PC-3 (cell line): ENCODE results near the gene PDK4. TPM values are rescaled to one million over a fixed set of nuclear protein-coding genes. Genes with fewer than 3 reads are reported as not detected.

Experiments used
- ATAC-seq: fragments of 200-7000 bp; cut with Tn5 transposase; 2 replicates; pipeline ENCODE4 v1.9.1; 2020; ENCODE audit warnings: mild to moderate bottlenecking, moderate library complexity
- BruUV-seq: library from RNA; stranded (reverse); fragments of 400-500 nt; replicated peaks from 2 replicates; lab custom pipeline; 2021; lab: Mats Ljungman, UMichigan
- CTCF ChIA-PET: fragments of 300-600 bp; sonication (Branson Sonifier 250); formaldehyde crosslinking; loops from one replicate; lab custom pipeline; 2022; ENCODE audit warnings: antibody characterized with exemption; lab: Charles Lee
- POLR2A ChIA-PET: fragments of 300-600 bp; sonication (Branson Sonifier 250); formaldehyde crosslinking; loops from one replicate; lab custom pipeline; 2022; ENCODE audit warnings: antibody characterized with exemption; ENCODE audit not compliant: unreplicated experiment; lab: Charles Lee
- DNase-seq: peaks from one replicate; pipeline ENCODE4 v3.0.0-alpha.2; 2015
- H2AFZ ChIP-seq: fragments of 300-600 bp; sonication (generic); 2 replicates; pipeline ENCODE4 v1.6.0; 2016; ENCODE audit warnings: antibody characterized with exemption, low read length
- H3F3A ChIP-seq: fragments of 300-600 bp; sonication (generic); one replicate; pipeline ENCODE4 v1.6.0; 2017; ENCODE audit warnings: antibody characterized with exemption, low read length, control low read depth, mild to moderate bottlenecking; ENCODE audit not compliant: unreplicated experiment
- H3K27ac ChIP-seq: fragments of 300-600 bp; sonication (generic); 2 replicates; pipeline ENCODE4 v1.5.1; 2016; ENCODE audit warnings: mild to moderate bottlenecking, low read length
- H3K27me3 ChIP-seq: fragments of 300-600 bp; sonication (generic); 2 replicates; pipeline ENCODE4 v1.6.1; 2016; ENCODE audit warnings: low read length, mixed read lengths
- H3K36me3 ChIP-seq: fragments of 300-600 bp; sonication (generic); 2 replicates; pipeline ENCODE4 v1.6.1; 2016; ENCODE audit warnings: low read depth, mixed run types, low read length, mixed read lengths
- H3K4me1 ChIP-seq: fragments of 300-600 bp; sonication (generic); 2 replicates; pipeline ENCODE4 v1.5.1; 2016; ENCODE audit warnings: low read length; ENCODE audit not compliant: insufficient read depth
- H3K4me2 ChIP-seq: fragments of 300-600 bp; sonication (generic); 2 replicates; pipeline ENCODE4 v1.6.0; 2016; ENCODE audit warnings: low read length
- H3K4me3 ChIP-seq: fragments of 300-600 bp; sonication (generic); 2 replicates; pipeline ENCODE4 v1.5.1; 2016; ENCODE audit warnings: mild to moderate bottlenecking, low read length, mixed read lengths
- H3K79me2 ChIP-seq: fragments of 300-600 bp; sonication (generic); 2 replicates; pipeline ENCODE4 v1.6.1; 2017; ENCODE audit warnings: low read length, mixed read lengths
- H3K9ac ChIP-seq: fragments of 300-600 bp; sonication (generic); 2 replicates; pipeline ENCODE4 v1.6.0; 2016; ENCODE audit warnings: mild to moderate bottlenecking, low read length
- H3K9me2 ChIP-seq: fragments of 300-600 bp; sonication (generic); replicated peaks from 2 replicates; pipeline ENCODE4 v1.6.1; 2016; ENCODE audit warnings: mixed run types, low read length, mixed read lengths
- H3K9me3 ChIP-seq: fragments of 300-600 bp; sonication (generic); 2 replicates; pipeline ENCODE4 v1.6.1; 2016; ENCODE audit warnings: low read length, mixed read lengths
- H4K20me1 ChIP-seq: fragments of 300-600 bp; sonication (generic); 2 replicates; pipeline ENCODE4 v1.6.1; 2016; ENCODE audit warnings: low read length, mixed read lengths
- CTCF ChIP-seq: fragments of 300-600 bp; sonication (generic); conservative IDR thresholded peaks from 2 replicates; pipeline ENCODE4 v1.5.1; 2017; ENCODE audit warnings: antibody characterized with exemption, low read depth, mild to moderate bottlenecking, low read length
- EZH2 ChIP-seq: fragments of 300-600 bp; sonication (generic); IDR thresholded peaks from one replicate; pipeline ENCODE4 v1.6.1; 2017; ENCODE audit warnings: antibody characterized with exemption, mild to moderate bottlenecking, low read length; ENCODE audit not compliant: unreplicated experiment
- EZH2phosphoT487 ChIP-seq: fragments of 300-600 bp; sonication (generic); IDR thresholded peaks from 2 replicates; pipeline ENCODE4 v1.6.1; 2018; ENCODE audit warnings: mild to moderate bottlenecking, antibody characterized with exemption, low read length, borderline replicate concordance
- intact Hi-C: fragments of 100-400 bp; cut with micrococcal nuclease; formaldehyde crosslinking; loops from 2 replicates; pipeline ENCODE4 v1.9.0; 2023
- total RNA-seq: library from RNA; depleted of rRNA; stranded (reverse); fragments of >200 nt; gene quantifications from 2 replicates; pipeline ENCODE4 v1.2.3, GENCODE V29; 2014

The PDK4 gene
- total RNA-seq, 1 experiment from 2014 or later: 3.2 TPM

- Histone ChIP-seq H3K36me3 (no peaks in the 10 kb centered on the region), H3K4me1 (no peaks in the 10 kb centered on the region), H3F3A (no peaks in the 10 kb centered on the region), H3K9me2 (no peaks in the 10 kb centered on the region), H3K27me3 (no peaks in the 10 kb centered on the region), H3K4me3 (no peak overlapping the region), H3K4me2 (no peak overlapping the region), H3K9me3 (no peaks in the 10 kb centered on the region), H3K79me2 (no peaks in the 10 kb centered on the region), H3K9ac (no peak overlapping the region), H2AFZ (no peak overlapping the region), H3K27ac (no peak overlapping the region), H4K20me1 (no peaks in the 10 kb centered on the region)
- DNase-seq: no peak
- no peak for ATAC-seq
- CTCF ChIA-PET: interaction anchor here (0.5 kb wide), 1 partner anchor 21 kb away, joined by 3 read pairs; no protein-coding TSS in a partner anchor
- BruUV-seq: no TSS peak
- intact Hi-C loops: no loop called here
- TF ChIP-seq CTCF (no peak), EZH2 (no peak), EZH2phosphoT487 (no peak)
- POLR2A ChIA-PET: no interaction called here
Observed at GRCh38 chr7:95586951-95587301, 9.4 kb downstream of the PDK4 start.

- ATAC-seq: no peak
- no TSS peak for BruUV-seq
- POLR2A ChIA-PET: no interaction called here
Observed at GRCh38 chr7:95585426-95585789, 10.9 kb downstream of the PDK4 start.

More at GRCh38 chr7:95585426-95585789, 10.9 kb downstream of the PDK4 start:
- Histone ChIP-seq H3K27me3 (no peaks in the 10 kb centered on the region), H3F3A (no peaks in the 10 kb centered on the region), H3K4me2 (no peak overlapping the region), H3K27ac (no peak overlapping the region), H4K20me1 (no peaks in the 10 kb centered on the region), H2AFZ (no peak overlapping the region), H3K9me3 (no peaks in the 10 kb centered on the region), H3K9ac (no peak overlapping the region), H3K4me1 (no peaks in the 10 kb centered on the region), H3K4me3 (no peak overlapping the region), H3K79me2 (no peaks in the 10 kb centered on the region), H3K9me2 (no peaks in the 10 kb centered on the region), H3K36me3 (no peaks in the 10 kb centered on the region)
- no peak for TF ChIP-seq EZH2
- TF ChIP-seq EZH2phosphoT487: no peak
- no peak for TF ChIP-seq CTCF
- intact Hi-C loops: no loop called here
- no peak for DNase-seq
- CTCF ChIA-PET: interaction anchor here (0.7 kb wide), 1 partner anchor 98 kb away, joined by 3 read pairs; no protein-coding TSS in a partner anchor
